Measurements from ENCODE around the gene PANX2. TPM values are rescaled to one million over a fixed set of nuclear protein-coding genes. Genes with fewer than 3 reads are reported as not detected.

Gene PANX2
- total RNA-seq, 1 donor from 2014 or later, result 1.5 TPM

DNA sequence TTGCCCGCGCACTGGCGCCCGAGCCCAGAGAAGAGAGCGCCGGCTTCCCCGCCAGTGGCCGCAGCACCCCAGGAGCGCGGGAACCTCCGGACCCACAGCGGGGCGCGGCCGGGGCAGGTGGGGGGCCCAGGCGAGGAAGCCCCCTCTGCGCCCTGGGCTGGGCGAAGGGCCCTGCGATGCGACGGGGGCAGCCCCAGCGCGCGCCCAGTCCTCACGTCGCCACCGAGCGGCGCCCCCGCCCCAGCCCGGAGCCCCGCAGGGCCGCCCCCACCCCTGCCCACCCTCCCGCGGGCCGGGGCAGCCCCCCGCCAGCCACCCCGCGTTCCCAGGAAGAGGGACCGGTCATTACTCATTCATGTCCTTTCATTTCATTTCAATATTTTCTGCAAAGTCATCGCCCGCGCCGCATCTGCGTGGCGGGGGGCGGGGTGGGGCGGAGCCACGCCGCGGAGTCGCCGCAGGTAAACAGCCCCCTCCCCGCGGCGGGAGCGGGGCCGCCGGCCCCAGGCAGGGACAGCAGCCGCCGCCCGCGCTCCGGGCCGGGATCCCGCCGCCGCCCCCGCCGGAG, 673 bp upstream of the PANX2 start:
- Mint-ChIP-seq H3K4me1 (ENCODE audit: unreplicated experiment) (peaks cover 5% of the 10 kb centered on the region), H3K9me3 (ENCODE audit: unreplicated experiment) (no peaks in the 10 kb centered on the region), H3K36me3 (ENCODE audit: unreplicated experiment) (no peaks in the 10 kb centered on the region), H3K27ac (ENCODE audit: unreplicated experiment) (no peak overlapping the region), H3K27me3 (ENCODE audit: unreplicated experiment) (peaks cover 15% of the 10 kb centered on the region), H3K4me3 (ENCODE audit: unreplicated experiment) (no peak overlapping the region)
- no peak for DNase-seq (ENCODE audit: extremely low spot score, unreplicated experiment)
- TF ChIP-seq CTCF (IDR thresholded peaks at IDR 0.05), result no peak

DNA sequence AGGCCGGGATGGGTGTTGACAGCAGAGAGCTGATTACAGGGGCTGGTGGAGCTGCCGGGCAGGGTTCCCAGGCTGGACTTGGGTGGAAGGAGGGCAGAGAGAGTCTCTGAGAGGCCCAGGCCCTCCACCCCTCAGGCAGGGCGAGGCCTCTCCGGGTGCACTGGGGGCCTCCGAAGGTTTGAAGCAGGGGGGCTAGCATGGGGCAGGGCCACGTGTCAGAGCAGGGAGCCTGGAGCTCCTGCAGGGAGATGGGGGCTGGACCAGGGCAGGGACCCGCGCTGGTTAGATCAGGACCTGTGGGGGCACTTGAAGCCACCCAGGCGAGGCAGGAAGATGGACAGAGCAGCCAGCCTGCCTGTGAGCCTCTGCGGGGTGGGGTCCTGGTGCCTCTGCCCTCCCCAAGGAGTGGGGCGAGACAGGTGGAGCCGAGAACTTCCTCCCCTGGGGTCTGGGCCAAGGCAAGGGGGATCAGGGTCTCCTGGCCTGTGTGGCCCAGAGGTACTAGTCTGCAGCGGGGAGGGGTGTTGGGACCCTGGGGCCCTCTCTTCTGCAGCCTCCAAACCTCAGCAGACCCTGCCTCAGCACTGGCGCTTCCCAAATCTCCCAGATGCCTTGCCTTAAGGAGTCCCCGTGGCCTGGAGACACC, 911 bp downstream of the PANX2 start:
- no peak for DNase-seq (ENCODE audit: extremely low spot score, unreplicated experiment)
- Mint-ChIP-seq H3K4me1 (ENCODE audit: unreplicated experiment) (peaks cover 5% of the 10 kb centered on the region), H3K4me3 (ENCODE audit: unreplicated experiment) (peak overlapping the region; percentile 70), H3K27ac (ENCODE audit: unreplicated experiment) (no peak overlapping the region), H3K36me3 (ENCODE audit: unreplicated experiment) (no peaks in the 10 kb centered on the region), H3K9me3 (ENCODE audit: unreplicated experiment) (no peaks in the 10 kb centered on the region), H3K27me3 (ENCODE audit: unreplicated experiment) (peaks cover 15% of the 10 kb centered on the region)
- no peak for TF ChIP-seq CTCF (IDR thresholded peaks at IDR 0.05)

DNA sequence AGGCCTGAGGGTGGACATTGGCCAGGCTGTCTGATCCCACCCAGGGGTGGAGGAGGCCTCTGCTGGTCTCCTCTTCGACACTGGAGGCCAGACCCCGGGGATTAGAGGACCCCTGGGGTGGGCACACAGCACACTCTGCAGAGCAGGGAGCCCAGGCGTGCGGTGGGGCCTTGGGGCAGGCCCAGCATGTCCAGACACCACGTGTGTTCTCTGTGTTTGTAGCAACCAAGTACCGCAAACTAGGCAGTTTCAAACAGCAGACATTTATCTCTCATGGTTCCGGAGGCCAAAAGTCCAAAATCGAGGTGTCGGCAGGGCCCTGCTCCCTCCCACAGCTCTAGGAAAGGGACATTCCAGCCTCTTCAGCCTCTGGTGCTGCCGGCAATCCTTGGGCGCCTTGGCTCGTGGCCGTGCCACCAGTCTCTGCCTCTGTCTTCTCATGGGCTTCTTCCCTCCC, 1.5 kb downstream of the PANX2 start:
- Mint-ChIP-seq H3K9me3 (ENCODE audit: unreplicated experiment) (no peaks in the 10 kb centered on the region), H3K27ac (ENCODE audit: unreplicated experiment) (no peak overlapping the region), H3K4me1 (ENCODE audit: unreplicated experiment) (peaks cover 5% of the 10 kb centered on the region), H3K4me3 (ENCODE audit: unreplicated experiment) (peak overlapping the region; percentile 45), H3K27me3 (ENCODE audit: unreplicated experiment) (peaks cover 15% of the 10 kb centered on the region), H3K36me3 (ENCODE audit: unreplicated experiment) (no peaks in the 10 kb centered on the region)
- TF ChIP-seq CTCF (IDR thresholded peaks at IDR 0.05), result no peak
- no peak for DNase-seq (ENCODE audit: extremely low spot score, unreplicated experiment)

DNA sequence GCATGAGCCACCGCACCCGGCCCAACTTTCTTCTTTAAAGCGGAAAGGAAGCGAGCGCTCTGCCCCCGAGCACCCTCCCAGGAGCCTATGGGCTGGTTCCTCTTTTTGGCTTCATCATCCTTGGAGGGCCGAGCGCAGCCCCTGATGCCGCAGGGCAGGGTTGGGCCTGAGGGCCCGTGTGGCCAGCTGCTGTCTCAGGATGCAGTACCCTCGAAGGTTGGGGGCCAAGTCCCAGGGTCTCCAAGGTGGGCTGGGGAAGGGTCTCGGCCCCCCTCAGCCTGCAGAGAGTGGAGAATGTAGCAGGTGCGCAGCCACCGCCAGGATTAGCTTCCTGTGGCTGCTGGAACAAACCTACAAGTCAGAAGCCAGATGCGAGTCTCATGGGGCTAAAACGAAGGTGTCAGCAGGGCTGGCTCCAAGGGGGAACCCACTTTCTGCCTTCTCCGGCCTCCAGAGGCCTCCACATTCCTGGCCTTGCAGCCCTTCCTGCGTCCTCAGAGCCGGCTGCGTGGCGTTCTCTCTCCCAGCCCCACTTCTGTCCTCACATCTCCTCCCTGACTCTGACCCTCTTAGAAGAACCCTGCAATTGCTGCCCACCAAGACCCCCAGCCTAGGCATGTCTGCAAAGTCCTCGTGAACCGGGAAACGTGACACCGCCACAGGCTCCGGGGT, 2.9 kb downstream of the PANX2 start:
- H3K4me3 Mint-ChIP-seq (ENCODE audit: unreplicated experiment), result no peak overlapping the region

More for the DNA sequence above, 2.9 kb downstream of the PANX2 start:
- no peak for DNase-seq (ENCODE audit: extremely low spot score, unreplicated experiment)
- H3K27me3 Mint-ChIP-seq (ENCODE audit: unreplicated experiment), result peaks cover 10% of the 10 kb centered on the region
- no peaks in the 10 kb centered on the region for H3K9me3 Mint-ChIP-seq (ENCODE audit: unreplicated experiment)
- no peaks in the 10 kb centered on the region for H3K36me3 Mint-ChIP-seq (ENCODE audit: unreplicated experiment)
- no peak for TF ChIP-seq CTCF (IDR thresholded peaks at IDR 0.05)
- peaks cover 5% of the 10 kb centered on the region for H3K4me1 Mint-ChIP-seq (ENCODE audit: unreplicated experiment)
- no peak overlapping the region for H3K27ac Mint-ChIP-seq (ENCODE audit: unreplicated experiment)
